HG03521 (cell line): ENCODE measurements around the gene SVOP.
"Not testable (repeated sequence)": the region's sequence is repeated elsewhere in the genome, so short reads cannot be mapped to it uniquely, and the experiment has no call there.

ENCODE experiments used
- ATAC-seq: cut with Tn5 transposase; IDR thresholded peaks from one replicate; pipeline ENCODE4 v1.9.1; 2021; ENCODE audit warnings: mild to moderate bottlenecking, moderate library complexity; ENCODE audit not compliant: unreplicated experiment

The SVOP gene, protein sequence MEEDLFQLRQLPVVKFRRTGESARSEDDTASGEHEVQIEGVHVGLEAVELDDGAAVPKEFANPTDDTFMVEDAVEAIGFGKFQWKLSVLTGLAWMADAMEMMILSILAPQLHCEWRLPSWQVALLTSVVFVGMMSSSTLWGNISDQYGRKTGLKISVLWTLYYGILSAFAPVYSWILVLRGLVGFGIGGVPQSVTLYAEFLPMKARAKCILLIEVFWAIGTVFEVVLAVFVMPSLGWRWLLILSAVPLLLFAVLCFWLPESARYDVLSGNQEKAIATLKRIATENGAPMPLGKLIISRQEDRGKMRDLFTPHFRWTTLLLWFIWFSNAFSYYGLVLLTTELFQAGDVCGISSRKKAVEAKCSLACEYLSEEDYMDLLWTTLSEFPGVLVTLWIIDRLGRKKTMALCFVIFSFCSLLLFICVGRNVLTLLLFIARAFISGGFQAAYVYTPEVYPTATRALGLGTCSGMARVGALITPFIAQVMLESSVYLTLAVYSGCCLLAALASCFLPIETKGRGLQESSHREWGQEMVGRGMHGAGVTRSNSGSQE

DNA sequence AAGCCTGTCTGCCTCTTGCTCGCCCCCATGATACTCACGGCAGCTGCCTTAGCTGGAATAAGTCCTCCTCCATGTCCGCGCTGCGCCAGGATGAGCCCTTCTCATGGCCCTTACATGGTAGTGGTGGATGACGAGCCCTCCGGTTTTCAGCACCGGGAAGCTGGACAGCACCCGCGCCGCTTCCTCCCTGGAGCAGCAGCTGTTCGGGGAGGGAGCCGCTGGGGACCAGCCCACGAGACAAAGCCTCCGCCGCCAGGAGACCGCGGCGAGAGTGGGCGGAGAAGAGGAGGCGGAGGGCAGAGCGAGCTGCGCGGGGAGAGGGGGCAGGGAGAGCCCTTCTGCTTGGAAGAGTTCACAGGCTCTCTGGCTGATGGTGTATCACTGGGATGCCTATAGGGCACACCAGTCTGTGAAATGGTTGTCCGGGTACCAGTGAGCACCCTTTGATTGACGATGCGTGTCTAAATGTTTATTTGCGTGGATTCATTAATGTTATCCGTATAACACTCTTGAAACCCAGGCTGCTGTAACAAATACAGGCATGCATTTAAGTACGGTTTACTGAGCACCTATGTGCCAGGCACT lies at the start of gene SVOP:
Gene SVOP, minus strand, starts transcription at position 273 of the 585 bp plus-strand sequence. Its CDS starts 200 bp downstream, at position 73.
- ATAC-seq = no peak

DNA sequence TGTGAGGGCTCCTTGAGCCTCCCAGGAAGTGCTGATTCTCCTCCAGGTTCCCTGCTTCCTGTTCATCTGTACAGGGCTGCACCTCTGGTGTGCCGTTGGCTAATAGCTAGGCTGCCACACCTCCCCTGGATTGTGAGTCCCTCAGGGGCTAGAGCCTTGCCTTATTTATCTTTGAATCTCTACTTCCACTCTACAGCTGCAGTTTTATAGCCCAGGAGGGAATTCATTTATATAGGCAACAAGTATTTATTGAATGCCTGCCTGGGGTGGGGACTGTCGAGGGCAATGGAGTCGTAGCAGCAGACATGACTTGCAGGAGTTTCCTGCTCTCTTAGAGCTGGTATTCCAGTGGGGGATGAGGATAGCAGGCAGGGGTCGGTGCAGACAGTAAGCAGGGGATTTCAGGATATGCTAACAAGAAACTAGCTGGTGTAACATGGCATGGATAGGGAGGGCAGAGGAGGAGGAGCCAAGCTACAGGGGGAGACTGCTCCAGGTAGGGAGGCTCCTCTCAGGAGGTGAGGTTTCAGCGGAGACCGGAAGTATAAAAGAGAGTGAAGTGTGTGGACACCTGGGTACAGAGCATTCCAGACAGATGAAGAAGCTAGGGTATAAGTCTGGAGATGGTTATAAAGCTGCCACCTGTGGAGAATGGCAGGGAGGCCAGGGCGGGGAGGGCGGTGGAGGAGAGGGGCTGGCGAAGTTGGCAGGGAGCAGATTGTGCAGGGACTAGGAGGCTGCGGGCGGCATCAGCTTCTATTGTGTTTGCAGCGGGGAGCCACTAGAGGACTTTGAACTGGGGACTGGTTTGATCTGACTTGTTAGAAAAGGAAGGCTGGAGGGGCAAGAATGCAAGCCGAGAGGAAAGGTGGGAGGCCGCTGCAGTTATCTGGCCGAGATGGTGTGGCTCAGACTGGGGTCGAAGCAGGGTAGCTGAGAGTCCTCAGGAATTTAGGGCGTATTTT lies 48.7 kb upstream of the SVOP start:
- ATAC-seq = no peak

DNA sequence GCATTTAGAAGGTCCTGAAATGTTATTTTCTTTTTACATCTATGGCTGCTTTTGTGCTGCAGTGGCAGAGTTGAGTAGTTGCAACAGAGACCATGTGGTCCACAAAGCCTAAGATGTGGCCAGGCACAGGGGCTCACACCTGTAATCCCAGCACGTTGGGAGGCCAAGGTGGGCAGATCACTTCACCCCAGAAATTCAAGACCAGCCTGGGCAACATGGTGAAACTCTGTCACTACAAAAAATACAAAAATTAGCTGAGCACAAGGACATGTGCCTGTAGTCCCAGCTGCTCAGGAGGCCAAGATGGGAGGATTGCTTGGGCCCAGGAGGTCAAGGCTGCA lies 45.0 kb upstream of the SVOP start:
- no peak for ATAC-seq

DNA sequence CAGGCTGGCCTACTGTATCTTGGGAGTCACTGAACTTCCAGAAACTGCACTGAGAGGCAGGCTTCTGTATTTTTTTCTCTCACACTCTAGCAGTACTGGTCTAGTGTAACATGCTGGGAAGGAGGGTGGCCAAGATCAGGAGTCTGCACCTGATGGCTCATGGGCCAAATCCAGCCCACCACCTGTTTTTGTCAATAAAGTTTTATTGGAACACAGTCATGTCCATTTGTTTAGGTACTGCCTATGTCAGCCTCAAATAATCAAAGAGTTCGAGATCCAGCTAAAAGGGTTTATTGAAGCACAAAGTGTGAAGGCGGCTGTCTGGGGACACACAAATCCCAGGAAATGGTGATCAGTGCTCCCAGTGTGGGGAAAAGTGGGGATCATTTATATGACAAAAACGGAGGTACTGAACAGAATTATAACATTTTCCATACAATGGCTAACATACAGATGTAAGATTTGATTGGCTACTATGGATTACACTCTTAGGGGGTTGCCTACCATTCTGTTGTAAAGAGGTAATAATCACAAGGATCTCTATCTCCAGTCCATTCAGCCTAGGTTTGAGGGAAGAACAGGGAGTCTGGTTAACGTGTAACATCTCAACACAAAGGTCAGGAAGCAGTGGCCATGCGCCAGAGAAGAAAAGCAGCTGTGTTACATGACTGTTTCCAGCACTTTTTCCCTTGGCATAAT lies 44.4 kb upstream of the SVOP start:
- no peak for ATAC-seq

DNA sequence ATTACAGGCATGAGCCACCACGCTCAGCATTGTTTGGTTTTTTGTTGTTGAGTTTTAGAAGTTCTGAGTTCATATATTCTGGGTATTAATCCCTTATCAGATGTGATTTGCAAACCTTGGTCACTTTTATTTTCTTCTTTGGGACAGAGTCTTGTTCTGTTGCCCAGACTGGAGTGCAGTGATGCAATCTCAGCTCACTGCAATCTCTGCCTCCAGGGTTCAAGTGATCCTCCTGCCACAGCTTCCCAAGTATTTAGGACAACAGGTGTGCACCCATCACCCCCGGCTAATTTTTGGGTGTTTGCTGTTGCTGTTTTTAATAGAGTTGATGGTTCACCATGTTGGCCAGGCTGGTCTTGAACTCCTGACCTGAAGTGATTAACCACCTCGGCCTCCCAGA lies 43.3 kb upstream of the SVOP start:
- ATAC-seq = no peak

DNA sequence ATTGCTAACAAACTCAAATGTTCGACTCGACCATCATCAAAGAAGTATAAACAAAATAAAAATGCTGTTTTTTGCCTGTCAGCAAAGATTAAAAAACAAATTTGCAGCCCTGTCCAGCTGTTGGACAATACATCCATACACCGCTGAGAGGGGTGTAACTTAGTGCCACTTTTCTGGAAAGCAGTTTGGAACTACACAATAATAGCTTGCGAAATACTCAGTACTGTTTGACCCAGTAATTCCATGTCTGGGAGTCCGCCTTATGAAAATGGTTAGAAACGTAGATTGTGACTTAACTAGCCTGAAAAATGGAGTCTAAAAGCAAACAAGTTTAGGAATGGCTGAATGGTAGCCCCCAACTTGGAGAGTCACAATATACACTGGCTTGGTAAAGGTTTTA lies 37.9 kb upstream of the SVOP start:
- no peak for ATAC-seq

DNA sequence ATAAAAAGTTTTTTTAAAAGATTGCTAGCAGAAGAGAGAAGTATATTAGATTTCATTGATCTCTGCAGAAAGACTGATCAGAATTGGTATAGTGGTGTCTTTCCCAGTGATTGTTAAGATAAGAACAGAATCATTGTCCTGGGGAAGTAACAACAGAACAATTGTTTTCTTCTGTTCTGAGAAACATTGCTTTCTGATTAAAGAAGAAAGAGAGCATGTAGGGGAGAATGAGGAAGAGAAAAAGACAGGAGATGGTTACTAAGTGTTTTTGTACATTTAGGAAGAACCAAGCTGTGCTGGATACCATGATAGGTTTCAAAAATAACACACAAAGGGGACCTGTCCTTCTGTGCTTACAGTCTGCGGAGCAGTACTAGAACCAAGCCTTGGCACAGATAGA lies 36.5 kb upstream of the SVOP start:
- no peak for ATAC-seq

DNA sequence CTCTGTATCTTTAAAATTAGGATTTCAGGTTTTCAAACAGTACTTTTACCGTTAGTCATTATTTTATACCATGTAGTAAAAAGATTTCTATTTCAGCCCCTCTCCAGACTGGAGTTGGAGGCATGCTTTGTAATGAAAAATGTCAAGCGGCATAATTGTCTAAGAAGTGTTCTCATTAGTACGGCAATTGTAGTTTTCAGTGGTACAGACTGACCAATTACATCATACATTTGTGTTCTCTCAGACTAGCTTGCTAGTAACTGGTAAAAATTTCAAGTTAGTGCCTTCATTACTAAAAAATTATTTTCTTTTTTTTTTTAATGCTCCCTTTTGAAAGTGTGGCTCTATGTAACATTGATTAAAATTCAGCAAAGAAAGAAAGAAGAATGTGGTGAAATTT lies 36.0 kb upstream of the SVOP start:
- ATAC-seq = no peak

DNA sequence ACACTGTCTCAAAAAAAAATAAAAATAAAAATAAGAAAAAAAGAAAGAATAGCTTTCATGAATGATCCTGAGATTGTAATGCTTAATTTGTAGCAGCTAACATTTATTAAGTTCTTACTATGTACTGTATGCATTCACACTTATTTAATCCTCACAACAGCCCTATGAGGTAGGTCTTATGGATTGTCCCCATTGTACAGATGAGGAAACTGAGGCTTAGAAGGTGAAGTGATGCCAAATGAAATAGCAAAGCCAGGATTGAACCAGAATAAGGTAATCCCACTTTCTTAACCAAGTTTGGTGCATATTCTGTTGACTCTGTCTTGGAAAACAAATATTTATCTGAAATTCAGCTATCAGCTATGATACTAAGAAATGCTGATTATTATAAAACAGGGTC lies 33.7 kb upstream of the SVOP start:
- no peak for ATAC-seq

DNA sequence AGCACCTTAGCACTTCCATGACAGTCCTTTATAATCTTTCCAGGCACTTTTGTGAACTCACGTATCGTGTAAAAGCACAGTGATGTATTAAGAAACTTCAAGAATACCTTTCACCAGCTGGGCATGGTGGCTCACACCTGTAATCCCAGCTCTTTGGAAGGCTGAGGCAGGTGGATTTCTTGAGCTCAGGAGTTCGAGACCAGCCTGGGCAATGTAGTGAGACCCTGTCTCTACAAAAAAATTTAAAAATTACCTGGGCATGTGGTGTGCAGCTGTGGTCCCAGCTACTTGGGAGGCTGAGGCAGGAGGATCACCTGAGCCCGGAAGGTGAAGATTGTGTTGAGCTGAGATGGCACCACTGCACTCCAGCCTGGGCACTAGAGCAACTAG lies 33.3 kb upstream of the SVOP start:
- ATAC-seq = not testable (repeated sequence)

DNA sequence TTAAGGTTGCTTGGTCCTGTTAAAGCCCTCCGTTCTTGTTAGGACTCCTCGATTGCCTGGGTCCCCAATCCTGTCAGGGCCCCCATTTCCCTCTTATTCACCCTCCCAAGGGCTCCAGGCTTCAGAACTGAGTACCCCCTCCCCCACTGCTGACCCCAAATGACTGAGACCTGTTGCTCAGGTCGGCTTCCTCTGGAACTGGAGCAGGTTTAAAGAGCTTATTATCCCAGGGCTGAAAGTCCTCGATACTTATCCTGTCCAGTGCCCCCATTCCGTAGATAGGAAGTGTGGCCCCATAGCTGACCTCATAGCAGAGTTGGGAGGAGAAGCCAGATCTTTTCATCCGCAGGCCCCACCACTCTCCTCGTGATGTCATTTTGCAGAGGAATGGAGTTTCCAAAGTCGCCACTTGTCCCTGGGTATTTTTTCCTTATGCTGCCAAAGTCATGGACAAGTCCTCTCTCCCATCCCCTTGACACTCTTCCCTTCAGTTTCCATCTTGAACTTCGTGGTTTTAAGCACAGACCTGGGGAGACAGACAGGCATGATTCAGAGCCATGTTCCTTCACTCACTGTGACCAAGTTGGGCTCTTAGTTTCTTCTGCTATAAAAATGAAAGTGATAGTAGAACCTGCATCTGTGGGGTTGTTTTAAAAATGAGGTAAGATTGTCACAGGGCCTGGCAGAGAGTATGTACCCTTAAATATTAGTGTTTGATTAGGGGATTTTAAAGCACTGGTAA lies 32.7 kb upstream of the SVOP start:
- ATAC-seq = peak; percentile 44

DNA sequence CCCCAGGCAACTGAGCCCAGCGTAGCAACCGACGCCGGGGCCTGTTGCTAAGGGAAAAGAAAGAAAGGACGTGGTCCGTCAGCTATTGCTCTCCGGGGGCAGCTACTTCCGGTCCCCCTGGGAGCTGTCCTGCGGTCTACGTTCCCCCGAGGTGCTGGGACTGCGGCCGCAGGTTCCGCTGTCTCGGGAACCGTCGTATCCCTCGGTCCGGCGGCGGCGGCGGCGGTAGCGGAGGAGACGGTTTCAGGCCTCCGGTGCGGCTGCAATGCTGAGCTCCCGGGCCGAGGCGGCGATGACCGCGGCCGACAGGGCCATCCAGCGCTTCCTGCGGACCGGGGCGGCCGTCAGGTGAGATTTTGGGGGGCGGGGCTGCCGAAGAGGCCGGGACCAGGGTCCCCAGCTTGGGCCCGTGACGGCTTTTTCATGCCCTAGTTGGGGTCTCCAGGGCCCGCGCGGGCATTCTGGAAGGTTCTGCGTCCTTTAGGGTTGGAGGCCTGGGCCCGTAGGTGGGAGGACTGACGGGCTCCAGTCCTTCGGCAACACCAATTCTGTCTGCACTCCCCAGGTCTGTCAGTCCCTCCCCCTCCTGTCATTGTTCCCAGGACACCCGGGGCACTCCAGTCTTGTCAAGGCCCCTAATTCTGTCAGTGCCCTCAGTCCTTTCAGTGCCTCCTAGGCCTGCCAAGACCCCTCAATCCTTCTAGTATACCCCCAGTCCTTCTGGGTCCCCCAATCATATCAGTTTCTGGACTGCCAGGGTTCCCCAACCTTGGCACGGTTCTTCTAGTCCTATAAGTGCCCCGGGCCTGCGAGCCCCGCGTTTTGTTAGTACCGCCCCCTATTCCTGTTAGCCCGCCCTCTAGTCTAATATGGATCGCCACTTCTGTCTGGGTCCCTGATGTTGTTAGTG lies 31.8 kb upstream of the SVOP start, which contains the start of gene USP30:
Gene USP30, plus strand, starts transcription at position 163 of the 910 bp plus-strand sequence. Its CDS starts 103 bp downstream, at position 266.
- peak; percentile 78 for ATAC-seq

DNA sequence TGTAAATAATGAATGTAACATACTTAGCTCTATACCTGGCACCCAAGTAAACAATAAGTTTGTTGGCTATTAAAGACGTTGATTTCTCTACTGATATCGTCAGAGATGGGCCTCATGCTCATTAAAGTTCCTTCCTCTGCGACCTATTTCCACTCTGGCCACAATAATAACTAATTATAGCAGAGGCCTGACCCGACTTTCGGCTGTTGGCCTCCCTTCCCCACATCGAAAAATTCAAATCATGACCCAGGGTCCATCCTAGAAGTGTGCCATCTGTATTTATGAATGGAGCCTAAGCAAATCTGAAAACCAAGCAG lies 31.2 kb upstream of the SVOP start:
- no peak for ATAC-seq

DNA sequence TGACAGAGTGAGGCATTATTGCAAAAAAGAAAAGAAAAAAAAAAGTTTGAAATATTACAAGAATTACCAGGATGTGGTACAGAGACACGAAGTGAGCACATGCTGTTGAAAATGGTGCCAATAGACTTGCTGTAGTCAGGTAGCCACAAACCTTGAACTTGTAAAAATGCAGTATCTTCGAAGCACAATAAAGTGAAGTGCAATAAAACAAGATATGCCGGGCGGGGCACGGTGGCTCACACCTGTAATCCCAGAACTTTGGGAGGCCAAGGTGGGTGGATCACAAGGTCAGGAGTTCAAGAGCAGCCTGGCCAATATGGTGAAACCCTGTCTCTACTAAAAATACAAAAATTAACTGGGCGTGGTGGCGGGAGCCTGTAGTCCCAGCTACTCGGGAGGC lies 28.9 kb upstream of the SVOP start:
- not testable (repeated sequence) for ATAC-seq

DNA sequence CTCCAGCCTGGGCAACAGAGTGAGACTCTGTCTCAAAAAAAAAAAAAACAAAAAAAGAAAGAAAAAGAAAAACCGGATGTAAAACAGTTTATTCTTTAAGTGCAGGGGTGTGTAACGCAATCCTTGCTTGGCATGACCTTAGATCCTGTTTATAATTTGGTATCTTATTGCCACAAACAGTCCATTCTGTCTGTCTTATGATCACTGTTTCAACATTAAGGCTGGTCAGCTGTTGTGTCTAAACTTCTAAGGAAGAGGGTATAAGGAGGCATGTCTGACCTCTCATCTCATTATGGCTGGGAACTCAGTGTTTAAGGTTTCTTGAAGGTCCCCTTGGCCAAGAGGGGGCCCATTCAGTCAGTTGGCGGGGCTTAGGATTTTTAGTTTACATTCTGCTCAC lies 27.8 kb upstream of the SVOP start:
- ATAC-seq = not testable (repeated sequence)

DNA sequence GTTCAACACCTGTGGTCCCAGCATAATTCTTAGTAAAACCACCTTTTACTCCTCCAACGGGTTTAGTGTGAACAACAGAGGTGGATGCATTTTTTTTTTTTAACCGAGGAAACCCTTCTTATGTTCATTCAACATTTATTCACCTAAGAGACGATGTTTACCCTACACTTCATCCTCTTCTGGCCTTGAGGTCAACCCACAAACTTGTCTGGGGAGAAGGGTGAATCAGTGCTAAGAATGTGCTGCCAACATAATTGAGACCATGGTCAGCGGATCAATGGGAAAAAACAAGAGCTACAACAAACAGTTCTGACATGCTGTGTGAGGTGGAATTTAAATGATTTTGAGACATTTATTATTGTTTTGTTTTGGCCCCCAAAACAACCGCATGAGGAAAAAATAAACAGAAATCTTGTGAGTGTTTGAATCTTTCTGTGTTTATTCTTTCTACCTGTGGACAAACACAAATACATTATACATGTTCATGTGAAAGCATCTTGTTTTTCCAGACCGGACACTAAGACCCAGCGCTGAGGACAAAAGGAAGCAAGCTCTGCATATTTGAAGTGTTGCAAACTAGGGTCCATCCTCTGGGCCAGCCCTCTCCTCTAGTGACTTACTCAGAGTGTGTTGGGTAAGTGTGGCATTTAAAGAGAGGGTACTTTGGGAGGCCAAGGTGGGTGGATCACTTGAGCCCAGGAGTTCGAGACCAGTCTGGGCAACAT lies 26.4 kb upstream of the SVOP start:
- ATAC-seq = no peak

DNA sequence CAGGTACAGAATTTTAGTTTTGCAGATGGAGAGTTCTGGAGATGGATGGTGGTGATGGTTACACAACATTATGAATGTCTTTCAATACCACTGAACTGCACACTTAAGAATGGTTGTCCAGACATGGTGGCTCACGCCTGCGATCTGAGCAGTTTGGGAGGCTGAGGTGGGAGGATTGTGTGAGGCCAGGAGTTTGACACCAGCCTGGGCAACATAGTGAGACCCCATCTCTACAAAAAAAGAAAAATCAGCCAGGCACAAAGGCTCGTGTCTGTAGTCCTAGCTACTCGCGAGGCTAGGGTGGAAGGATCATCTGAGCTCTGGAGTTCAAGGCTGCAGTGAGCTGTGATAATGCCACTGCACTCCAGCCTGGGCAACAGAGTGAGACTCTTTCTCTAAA lies 23.4 kb upstream of the SVOP start:
- no peak for ATAC-seq

DNA sequence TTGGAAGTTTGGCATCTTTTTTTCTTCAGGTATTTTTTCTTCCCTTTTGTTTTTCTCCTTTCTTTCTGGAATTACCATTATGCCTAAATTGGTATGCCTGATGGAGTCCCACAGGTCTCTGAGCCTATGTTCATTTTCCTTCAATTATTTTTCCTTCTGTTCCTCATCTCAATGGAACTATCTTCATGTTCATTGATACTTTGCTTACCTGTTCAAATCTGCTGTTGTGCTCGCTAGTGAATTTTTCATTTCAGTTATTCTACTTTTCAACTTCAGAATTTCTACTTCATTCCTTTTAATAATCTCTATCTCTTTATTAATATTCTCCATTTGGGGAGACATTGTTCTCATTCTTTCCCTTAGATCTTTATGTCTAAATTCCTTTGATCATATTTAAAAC lies 16.1 kb upstream of the SVOP start:
- no peak for ATAC-seq
